ENCODE measurements around the gene NLK. TPM values are rescaled to one million over a fixed set of nuclear protein-coding genes. Genes with fewer than 3 reads are reported as not detected.

The NLK gene
- total RNA-seq, 6 experiments from 2014 or later, result 8.8 to 10.6 (median 9.9) TPM

- no peak for ATAC-seq
These were observed 819 bp downstream of the NLK start for GRCh38 chr17:28043296-28043695.

DNA sequence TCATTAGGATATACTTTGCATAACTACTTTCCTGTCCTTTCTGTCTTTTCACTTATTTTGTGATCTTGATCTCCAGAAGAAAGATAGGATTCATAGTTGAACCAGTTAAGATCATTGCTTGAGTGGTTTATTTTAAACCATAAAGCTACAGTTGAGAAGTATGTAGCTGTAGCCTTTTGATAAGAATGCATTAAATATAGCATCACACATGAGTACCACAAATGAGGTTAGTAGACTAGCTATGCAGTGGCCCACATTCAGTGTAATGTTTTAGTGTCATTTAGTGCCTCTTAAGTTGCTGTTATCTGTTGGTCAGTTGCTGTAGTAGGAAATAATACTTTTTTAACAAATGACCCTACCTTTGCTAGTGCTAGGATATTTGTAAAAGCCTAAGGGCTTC is 1.3 kb downstream of the NLK start:
- H3K27ac ChIP-seq, result no peak overlapping the region
- intact Hi-C loops (cut with DNase I), result no loop called here
- H3K36me3 ChIP-seq, result no peaks in the 10 kb centered on the region
- no peaks in the 10 kb centered on the region for H3K9me3 ChIP-seq
- DNase-seq, result no peak
- no peak overlapping the region for H3K4me3 ChIP-seq
- no peaks in the 10 kb centered on the region for H3K27me3 ChIP-seq
- peaks cover 0 to 31% (median 8%) of the 10 kb centered on the region in 4 donors for H3K4me1 ChIP-seq
- no peak for TF ChIP-seq CTCF (IDR thresholded peaks at IDR 0.05)
- no peak for ATAC-seq

More at GRCh38 chr17:28043296-28043695, 819 bp downstream of the NLK start:
- Histone ChIP-seq H3K9me3 (no peaks in the 10 kb centered on the region), H3K36me3 (no peaks in the 10 kb centered on the region), H3K4me1 (peaks cover 0 to 31% (median 8%) of the 10 kb centered on the region in 4 donors), H3K4me3 (no peak overlapping the region), H3K27ac (no peak overlapping the region), H3K27me3 (no peaks in the 10 kb centered on the region)
- intact Hi-C loops (cut with DNase I), result no loop called here
- no peak for DNase-seq
- no peak for TF ChIP-seq CTCF (IDR thresholded peaks at IDR 0.05)
- no peak for TF ChIP-seq POLR2A (IDR thresholded peaks at IDR 0.05)
- 67% methylated on average over 2 of the region's 3 CpGs for WGBS (ENCODE audit: insufficient coverage, low coverage, low lambda C conversion rate, missing lambda C conversion rate)

- Histone ChIP-seq H3K9me3 (no peaks in the 10 kb centered on the region), H3K36me3 (no peaks in the 10 kb centered on the region), H3K27me3 (no peaks in the 10 kb centered on the region), H3K4me3 (no peak overlapping the region), H3K4me1 (peaks cover 0 to 31% (median 8%) of the 10 kb centered on the region in 4 donors), H3K27ac (no peak overlapping the region)
- no peak for ATAC-seq
- WGBS (ENCODE audit: insufficient coverage, low coverage, low lambda C conversion rate, missing lambda C conversion rate), result 50% methylated on average over 3 of the region's 3 CpGs
- TF ChIP-seq CTCF (IDR thresholded peaks at IDR 0.05), result no peak
- no peak for TF ChIP-seq POLR2A (IDR thresholded peaks at IDR 0.05)
- intact Hi-C loops (cut with DNase I), result no loop called here
- no peak for DNase-seq
These were observed 2.8 kb downstream of the NLK start for GRCh38 chr17:28045304-28045703.

DNA sequence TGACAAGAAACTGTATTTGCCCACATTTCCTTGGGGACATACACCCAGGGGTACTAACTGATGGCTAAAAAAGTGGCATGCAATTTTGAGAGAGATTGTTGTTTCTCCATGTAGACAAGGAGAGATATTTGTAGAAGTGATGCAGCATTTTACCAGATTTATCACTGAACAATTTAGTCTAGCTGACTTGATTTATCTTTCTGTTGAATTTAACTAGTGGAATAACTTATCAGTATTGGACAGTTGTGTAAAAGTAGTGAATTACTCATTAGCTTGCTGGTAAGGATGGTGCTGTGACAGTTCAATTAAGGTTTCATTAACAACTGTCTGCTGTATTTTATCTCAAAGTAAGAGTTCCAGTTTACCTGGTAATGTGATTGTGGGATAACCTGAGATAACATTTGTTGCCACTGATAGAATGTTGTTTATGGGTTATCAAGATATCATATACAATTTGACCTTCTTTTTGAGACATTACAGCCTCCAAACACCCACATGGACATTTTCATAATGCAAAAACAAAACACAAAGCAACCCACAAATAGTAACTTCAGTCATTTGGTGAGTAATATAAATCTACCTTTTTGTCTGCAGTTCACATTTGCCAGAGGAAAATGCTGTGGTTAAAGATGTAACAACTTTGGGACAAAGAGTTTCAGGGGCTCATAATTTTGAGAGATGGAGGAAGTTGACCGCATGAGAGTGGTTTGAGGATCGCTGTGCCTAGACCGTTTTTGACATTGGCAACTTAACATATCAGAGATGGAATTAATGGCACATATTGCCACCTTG is 3.8 kb downstream of the NLK start:
- no peaks in the 10 kb centered on the region for H3K36me3 ChIP-seq
- ATAC-seq (no peak), DNase-seq (no peak)
- intact Hi-C loops (cut with DNase I), result no loop called here
- WGBS (ENCODE audit: insufficient coverage, low coverage, low lambda C conversion rate, missing lambda C conversion rate), result 51% methylated on average over 3 of the region's 3 CpGs
- no peak for TF ChIP-seq CTCF (IDR thresholded peaks at IDR 0.05)
- H3K4me3 ChIP-seq, result no peak overlapping the region
- H3K27ac ChIP-seq, result no peak overlapping the region
- H3K4me1 ChIP-seq, result peaks cover 0 to 26% (median 8%) of the 10 kb centered on the region in 4 donors
- no peaks in the 10 kb centered on the region for H3K27me3 ChIP-seq
- H3K9me3 ChIP-seq, result no peaks in the 10 kb centered on the region
